ENCODE data around the gene SASH3.

The SASH3 gene

DNA sequence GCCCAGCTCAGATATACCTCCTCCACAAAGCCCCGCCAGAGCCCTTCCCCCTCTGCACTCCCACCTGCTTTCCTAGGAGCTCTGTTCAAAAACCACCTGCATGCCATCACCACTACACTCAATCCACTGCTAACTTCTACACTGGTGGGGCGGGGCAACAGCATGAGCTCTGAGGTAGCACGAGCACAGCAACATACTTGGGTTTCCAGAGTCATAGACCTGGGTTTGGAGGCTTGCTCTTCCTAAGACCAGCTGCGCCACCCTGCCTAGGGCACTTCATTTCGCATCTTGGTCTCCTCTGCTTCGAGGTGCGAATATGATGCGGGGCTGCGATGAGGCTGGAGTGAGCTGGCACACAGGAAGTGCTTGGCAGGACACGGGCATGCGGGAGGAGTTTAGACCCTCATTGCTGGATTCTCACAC, 3.6 kb downstream of the SASH3 start:
- DNase-seq (ENCODE audit: low read depth, low spot score): no peak

DNA sequence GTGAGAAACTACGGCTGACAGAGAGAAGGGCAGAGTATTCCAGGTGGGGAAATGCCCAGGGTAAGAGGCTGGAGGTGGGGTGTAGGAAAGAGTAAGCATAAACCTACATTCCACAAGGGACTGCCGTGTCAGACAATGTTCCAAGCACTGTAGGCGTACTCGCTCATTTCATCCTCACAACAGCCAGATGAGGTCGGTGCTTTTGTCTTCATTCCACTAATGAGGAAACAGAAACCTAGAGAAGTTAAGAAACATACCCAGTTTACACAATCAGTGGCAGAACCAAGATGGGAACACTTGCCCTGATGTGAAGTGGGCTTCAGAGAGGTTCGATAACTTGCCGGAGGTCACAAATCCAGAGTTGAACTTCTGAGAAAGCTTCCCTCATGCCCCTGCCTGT, 4.6 kb downstream of the SASH3 start:
- no peak for DNase-seq (ENCODE audit: low read depth, low spot score)

DNA sequence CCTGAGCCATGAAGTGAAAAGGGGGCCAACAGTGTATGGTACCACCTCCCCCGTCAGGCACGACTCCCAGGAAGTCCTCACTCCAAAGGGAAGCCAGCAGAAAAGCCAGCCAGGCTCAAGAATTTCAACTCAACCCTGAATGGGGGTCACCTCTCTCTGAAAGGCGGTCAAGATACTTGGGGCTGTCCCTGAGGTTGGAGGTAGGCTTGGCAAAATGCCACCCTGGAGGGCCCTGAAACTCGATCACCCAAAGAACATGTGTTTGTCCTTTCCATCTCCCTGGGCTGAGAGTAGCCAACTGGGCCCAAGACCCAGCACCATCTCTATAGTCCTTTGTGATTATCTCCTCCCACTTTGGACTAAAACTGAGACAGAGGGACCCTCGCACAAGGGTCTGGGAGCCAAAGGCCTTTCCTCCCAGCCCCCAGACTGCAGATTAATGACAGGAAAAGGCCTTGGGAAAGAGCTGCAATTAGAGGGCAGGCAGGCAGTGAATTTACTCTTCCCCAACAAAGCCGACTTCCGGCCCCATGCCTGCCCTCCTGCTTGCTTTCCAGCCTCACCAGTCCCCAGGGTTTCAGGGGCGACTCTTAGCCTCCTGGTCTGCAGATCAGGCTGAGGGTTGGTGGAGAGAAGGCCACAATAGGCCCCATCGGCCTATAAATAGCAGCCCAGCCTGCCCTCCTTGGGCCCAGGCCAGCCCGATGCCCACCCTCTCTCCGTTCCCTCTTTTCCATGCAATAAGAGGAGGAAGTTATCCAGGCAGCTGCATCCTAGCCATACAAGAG, 5.6 kb downstream of the SASH3 start:
- DNase-seq (ENCODE audit: low read depth, low spot score): no peak

DNA sequence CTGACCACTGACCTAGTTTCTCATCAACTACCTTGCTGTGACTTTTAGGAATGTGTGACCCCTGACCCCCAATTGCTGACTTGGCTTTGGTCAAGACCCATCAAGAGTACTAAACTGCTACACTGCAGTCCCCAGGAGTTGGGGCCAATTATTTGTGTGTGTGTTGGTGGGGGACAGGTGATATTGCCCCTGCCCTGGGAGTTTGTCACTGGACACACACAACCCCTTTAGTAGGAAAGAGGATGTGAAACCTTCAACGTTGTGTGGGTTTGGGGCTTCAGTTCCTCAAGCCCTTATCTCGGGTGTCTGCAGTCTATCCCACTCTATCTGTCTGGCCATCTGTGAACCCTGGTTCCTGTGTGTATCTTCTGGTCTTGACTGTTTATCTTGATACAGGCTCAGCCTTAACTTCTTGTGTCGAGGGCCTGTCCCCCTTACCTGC, 6.5 kb downstream of the SASH3 start:
- DNase-seq (ENCODE audit: low read depth, low spot score): no peak

DNA sequence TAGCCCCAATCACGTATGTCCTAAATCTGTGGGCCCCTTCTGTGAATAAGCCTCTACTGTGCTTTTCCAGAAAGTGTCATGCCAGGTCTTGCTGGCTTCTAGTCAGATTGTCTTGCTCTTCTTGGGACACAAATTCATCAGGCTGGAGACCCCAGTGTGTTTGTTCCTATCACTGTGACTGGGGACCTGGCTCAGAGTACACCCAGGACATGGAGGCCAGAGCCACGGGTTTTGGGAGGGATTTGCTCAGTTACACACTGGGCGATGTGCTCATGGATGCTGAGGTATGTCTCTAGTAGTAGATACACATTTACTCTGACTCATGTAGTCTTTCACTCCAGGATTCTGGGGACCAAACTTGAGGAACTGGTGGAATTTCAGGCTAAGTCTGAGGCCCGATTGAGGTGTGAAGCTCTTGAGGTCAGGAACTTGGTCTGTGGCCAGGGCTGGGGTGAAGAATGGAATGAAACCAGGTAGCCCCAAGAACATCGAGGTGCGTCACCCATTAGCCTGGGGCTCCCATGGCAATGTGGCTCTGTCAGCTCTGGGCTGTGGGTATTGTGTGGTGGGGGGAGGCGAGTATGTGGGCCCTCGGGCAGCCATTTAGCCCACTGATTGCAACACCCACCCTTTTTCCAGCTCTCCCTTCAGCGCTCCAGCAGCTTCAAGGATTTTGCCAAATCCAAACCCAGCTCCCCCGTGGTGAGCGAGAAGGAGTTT, 7.7 kb downstream of the SASH3 start:
- no peak for DNase-seq (ENCODE audit: low read depth, low spot score)

DNA sequence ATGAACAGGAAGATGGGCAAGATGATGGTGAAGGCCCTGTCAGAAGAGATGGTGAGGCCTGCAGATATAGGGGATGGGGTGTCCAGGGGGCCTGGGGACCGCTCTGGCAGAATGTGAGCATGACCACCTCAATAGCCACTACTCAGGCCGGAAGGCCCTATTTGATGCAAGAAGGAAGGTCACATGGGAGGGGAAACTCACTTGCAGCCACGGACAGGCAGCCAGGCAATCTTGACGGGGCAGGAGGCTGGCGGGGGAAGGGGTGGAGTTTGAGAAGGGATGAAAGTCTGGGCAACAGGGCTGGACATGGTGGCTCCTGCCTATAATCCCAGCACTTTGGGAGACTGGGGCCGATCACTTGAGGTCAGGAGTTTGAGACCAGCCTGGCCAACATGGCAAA, 8.8 kb downstream of the SASH3 start:
- no peak for DNase-seq (ENCODE audit: low read depth, low spot score)

DNA sequence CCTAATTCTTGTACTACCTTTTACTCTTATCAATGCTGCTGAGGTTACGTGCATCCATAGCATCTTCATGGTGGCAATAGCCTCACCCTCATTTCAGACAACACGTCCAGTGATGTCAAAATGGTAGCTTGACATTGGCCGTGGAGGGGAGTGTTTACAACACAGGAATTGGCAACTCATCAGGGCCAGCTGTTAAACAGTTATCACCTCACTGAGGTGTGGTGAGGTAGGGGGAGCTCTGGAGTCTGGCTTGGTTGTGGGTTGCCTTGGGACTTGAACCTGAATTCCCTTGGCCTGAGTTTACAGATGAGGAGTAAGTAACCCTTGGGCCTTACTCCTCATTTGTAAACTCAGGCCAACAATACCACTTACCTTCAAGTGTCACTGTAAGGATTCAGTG, 10.4 kb downstream of the SASH3 start:
- no peak for DNase-seq (ENCODE audit: low read depth, low spot score)

DNA sequence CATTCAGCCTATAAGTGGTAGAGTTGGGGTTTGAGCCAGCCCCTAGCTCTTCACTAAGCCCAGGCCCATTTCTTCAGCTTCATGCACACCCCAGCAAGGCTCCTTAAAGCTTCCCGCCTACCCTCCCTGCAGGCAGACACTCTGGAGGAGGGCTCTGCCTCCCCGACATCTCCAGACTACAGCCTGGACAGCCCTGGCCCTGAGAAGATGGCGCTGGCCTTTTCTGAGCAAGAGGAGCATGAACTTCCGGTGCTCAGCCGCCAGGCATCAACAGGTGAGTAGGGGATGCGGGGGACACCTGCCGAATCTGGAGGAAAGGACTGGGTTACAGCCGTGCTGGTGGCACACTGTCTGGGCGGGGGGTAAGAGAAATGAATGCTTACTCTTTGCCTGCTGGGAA, 11.1 kb downstream of the SASH3 start:
- no peak for DNase-seq (ENCODE audit: low read depth, low spot score)

DNA sequence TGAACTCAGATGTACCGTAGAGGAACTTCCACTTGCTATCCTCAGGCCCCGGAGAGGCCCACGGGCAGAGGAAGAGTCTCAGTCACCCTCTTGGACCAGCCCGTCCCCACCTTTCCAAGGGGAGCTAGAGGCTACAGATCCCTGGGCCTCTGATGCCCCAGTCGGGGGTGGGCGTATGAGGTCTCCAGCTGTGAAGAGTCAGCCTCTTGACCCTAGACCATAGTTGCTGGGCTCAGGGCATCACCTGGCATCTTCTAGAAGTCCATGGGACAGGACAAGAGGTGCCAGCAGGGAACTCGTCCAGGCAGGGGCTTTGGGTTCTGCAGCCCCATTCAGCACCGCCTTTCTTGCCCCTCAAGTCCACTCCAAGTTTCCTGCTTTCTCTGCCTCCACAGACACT, 11.6 kb downstream of the SASH3 start:
- DNase-seq (ENCODE audit: low read depth, low spot score): no peak

DNA sequence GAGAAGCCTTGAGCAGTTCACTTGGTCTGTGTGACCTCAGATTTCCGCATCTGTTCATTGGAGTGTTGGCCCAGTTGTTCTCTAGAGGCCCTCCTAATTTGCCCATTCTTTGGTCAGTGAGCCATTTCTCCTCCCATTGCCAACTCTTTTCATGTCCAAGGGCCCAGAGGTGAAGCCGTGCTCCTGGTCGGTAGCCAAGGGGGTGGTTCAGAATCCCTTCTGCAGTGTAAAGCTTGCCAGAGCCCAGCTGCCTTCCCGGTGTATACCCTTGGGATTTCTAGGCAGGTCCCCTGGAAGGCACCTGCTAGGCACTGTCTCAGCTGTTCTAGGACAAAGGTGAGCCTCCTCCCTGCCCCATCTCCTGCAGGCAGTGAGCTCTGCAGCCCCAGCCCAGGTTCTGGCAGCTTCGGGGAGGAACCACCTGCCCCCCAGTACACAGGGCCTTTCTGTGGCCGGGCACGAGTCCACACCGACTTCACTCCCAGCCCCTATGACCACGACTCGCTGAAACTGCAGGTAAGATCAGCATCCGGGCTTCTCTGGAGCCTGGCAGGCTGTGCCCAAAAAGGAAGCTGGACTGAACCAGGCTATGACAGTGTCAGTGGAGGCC, 12.3 kb downstream of the SASH3 start:
- DNase-seq (ENCODE audit: low read depth, low spot score): peak; percentile 9

DNA sequence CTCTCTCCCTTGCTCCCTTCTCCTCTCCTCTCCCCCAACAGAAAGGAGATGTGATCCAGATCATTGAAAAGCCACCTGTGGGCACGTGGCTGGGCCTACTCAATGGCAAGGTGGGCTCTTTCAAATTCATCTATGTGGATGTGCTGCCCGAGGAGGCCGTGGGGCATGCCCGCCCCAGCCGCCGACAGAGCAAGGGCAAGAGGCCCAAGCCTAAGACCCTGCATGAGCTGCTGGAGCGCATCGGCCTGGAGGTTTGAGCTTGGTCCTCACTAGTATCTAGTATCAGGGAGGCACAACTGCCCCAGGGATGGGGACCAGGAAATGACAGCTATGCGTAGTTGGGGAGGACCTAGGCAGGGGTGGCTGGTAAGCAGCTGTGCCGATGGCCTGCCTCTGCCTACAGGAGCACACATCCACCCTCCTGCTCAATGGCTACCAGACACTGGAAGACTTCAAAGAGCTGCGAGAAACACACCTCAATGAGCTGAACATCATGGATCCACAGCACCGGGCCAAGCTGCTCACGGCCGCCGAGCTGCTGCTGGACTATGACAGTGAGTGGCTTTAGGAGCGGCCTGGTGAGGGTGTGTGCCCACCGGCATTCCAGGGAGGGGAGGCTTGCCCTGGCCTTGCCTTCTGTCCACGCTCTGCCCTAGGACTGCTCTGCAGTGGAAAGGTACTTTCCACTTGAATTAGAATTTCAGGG, 13.0 kb downstream of the SASH3 start:
- no peak for DNase-seq (ENCODE audit: low read depth, low spot score)

DNA sequence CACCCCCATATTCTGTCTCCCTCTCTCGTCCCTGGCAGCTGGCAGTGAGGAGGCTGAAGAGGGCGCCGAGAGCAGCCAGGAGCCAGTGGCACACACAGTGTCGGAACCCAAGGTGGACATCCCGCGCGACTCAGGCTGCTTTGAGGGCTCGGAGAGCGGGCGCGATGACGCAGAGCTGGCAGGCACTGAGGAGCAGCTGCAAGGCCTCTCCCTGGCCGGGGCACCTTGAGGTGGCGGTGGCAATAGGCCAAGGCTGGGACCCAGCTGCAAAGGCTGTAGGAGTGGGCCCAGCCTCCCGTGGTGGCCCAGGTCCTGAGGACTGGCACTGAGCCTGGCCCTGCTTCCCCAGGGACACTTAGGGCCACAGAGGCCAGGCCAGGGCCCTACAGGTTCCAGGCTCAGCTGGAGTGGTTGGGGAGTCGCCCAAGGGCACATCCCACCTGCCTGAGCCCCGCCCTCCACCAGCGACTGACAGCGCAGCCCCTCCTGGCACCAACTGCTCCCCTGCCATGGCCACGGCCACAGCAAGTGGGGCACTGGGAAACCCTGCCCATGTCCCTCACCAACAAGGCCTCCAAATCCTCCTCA, 13.9 kb downstream of the SASH3 start:
- no peak for DNase-seq (ENCODE audit: low read depth, low spot score)

DNA sequence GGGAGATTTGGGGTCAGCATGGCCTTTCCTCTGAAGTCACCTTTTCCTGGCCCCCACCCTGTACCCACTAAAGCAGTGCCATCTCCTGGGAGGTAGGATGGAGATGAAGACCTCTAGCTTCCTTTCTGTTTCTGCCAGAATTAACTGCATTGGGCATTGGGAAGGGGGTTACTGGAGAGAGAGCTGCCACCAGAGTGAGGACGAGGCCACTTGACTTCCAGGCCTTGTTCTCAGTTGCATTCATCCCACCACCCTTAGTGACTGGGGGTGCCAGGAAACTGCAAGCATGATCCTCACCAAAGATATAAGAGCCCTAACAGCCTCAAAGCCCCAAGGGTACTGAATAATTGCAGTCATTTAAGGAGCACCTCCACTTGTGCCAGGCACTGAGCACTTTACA, 15.8 kb downstream of the SASH3 start:
- no peak for DNase-seq (ENCODE audit: low read depth, low spot score)

DNA sequence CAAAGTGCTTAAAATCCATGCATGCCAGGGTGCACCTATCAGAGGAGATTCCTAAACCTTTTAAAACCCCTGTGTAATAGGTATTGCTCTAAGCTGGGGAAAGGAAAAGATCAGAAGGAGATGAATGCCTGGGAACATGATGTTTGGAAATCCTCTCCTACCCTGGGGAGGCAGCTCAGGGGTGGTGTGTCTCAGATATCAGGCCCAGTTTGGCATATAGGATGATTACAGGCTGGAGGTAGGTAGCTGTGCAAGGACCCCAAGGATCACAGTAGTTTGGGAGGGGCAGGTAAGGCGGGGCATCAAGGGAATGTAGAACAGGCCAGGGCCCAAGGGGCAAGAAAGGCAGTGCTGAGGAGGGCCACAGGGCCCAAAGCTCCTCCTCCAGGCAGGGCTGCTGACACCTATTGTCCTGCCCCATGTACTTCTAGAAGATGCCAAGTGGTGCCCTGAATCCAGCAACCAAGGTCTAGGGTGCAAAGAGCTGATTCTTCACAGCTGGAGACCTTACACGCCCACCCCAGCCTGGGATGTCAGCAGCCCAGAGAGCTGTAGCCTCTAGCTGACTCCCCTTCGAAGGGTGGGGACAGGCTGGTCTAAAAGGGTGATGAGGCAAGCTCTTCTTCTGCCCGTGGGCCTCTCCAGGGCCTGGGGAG, 17.6 kb downstream of the SASH3 start:
- DNase-seq (ENCODE audit: low read depth, low spot score): no peak

DNA sequence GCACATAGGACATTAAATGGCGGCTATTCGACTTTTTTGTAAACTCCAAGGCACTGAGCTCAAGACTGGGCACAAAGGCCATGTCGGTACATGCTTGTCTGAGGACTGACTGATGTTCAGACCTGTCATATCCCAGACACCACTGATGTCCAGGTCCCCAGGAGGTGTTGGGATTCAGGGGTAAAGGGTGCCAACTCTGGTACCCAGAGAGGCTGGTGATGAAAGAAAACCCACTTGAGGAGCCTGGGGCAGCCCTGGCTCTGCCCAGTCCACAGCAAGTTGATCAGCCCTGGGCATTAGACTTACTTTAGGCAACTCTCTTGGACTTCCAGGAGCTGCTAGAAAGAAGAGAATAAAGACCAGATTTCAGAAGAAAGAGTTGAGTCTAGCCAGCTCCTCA, 18.7 kb downstream of the SASH3 start:
- no peak for DNase-seq (ENCODE audit: low read depth, low spot score)

DNA sequence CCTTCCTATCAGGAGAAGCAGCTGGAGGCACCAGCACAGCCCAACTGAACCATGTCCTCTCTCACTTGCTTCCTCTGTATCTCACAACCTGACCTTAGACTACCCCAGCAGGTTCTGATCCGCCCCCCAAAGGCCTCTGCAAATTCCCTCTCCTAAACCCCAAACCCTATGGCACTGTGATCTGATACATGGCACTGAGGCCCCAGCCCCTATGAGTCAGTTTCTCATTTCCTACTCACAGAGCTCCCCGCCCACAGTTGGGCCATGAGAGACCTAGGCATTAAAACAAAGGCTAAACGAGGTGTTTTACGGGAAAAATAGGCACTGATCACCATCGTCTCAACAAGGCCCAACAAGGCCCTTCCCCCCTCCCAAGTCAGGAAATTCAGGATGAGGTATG, 19.1 kb downstream of the SASH3 start:
- DNase-seq (ENCODE audit: low read depth, low spot score): no peak

DNA sequence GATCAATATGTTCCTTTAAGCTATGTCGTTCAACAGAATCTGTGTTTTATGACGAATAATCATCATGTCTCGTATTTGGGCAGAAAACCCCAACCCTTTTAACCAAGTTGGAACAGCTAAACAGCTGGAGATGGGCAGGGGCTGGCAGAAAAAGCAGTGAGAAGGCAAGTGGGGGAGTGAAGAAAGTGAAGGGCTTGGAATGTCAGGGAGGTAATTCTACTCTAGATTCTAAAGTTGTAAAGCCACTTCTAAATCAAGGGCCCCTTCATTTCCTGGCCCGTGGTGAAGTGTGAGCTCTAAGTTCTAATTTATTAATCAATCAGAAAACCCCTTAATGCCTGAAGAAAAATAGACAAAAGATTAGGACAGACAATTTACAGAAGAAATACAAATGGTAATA, 20.4 kb downstream of the SASH3 start:
- no peak for DNase-seq (ENCODE audit: low read depth, low spot score)

DNA sequence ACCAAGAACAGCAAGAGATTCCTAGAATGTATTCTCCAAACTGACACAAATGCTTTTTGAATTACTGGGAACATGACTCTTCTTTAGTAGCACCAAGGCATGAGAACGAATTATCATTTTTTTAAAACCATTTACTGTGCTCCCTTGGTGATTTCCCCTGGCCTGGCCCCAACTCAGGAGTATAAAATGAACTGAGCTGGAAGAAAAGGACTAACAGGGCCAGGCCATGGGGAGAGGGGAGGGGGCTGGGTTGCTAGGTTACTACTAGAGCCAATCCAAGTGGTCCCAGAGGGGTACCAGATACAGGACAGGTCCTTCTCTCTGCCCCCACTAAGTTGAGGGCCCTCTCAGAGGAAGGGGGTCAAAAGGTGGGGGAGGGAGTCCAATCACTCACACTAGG, 23.1 kb downstream of the SASH3 start:
- DNase-seq (ENCODE audit: low read depth, low spot score): peak; percentile 23

DNA sequence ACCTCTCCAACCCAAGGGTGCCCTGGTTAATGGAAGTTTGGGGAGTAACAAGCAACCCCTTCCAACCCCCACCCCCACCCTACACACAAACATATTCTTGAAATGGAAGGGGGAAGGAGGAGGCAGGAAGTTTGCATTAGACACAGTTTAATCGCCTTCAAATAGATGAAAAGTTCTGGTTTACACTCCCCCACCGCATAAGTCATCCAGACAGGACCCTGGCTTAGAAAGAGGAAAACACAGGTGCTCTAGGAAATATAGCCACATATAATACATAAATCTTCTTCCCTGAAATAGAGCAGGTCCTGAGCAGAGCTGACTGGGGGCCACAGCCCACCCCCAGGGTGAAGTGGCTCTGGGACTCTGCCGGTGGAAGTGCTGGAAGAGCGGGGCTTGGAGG, 25.1 kb downstream of the SASH3 start:
- no peak for DNase-seq (ENCODE audit: low read depth, low spot score)

DNA sequence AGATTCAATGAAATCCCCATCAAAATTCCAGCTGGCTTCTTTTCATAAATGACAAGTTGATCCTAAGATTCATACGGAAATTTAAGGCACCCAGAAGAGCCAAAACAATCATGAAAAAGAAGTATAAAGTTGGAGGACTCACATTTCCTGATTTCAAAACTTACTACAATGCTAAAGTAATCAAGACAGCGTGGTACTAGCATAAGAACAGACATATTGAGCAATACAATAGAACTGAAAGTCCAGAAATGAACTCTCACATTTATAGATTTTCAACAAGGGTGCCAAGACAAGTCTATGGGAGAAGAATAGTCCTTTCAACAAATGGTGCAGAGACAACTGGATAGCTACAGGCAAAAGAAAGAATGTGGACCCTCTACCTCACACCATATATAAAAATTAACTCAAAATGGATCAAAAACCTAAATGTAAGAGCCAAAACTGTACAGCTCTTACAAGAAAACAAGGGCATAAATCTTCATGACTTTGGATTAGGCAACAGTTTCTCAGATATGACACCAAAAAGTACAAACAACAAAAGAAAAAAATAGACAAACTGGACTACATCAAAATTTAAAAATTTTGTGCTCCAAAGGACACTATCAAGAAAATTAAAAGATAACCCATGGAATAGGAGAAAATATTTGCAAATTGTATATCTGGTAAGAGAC, 28.5 kb downstream of the SASH3 start:
- no peak for DNase-seq (ENCODE audit: low read depth, low spot score)
